CD4-positive, alpha-beta T cell (primary cell): ENCODE results near the gene NKTR. TPM values are rescaled to one million over a fixed set of nuclear protein-coding genes. Genes with fewer than 3 reads are reported as not detected.

ENCODE experiments used
- ATAC-seq: fragments of 200-7000 bp; cut with Tn5 transposase; one replicate; pipeline ENCODE4 v1.10.0; 2022; ENCODE audit warnings: mild to moderate bottlenecking; ENCODE audit not compliant: poor library complexity
- CTCF ChIA-PET: fragments of 350-600 bp; sonication (Branson Sonifier 250); formaldehyde crosslinking; loops from one replicate; lab custom pipeline; 2021; ENCODE audit warnings: antibody characterized with exemption, inconsistent platforms; lab: Charles Lee
- POLR2A ChIA-PET: fragments of 350-600 bp; sonication (Branson Sonifier 250); formaldehyde crosslinking; loops from one replicate; lab custom pipeline; 2021; ENCODE audit warnings: antibody characterized with exemption, inconsistent platforms; lab: Charles Lee
- DNase-seq, 14 experiments: peaks; one replicate each; pipeline ENCODE4 v3.0.0-alpha.2; 2013 to 2020; ENCODE audit warnings: mixed read lengths in 2 of 14
- H3K27ac ChIP-seq, 2 donors: one replicate each; pipeline versions ENCODE4 v1.5.1 to v1.7.0; 2013; ENCODE audit warnings: low read length in 2 of 2, low read depth in 1 of 2, mild to moderate bottlenecking in 1 of 2
- H3K27me3 ChIP-seq, 2 experiments: 1 replicate in 1 of 2; 2 replicates in 1 of 2; pipeline versions ENCODE4 v1.6.1 to v1.7.0; 2013; ENCODE audit warnings: low read length in 2 of 2, control low read depth in 1 of 2, mild to moderate bottlenecking in 1 of 2, moderate library complexity in 1 of 2; ENCODE audit not compliant: insufficient read depth in 2 of 2, control insufficient read depth in 1 of 2
- H3K36me3 ChIP-seq: one replicate; pipeline ENCODE4 v1.6.1; 2013; ENCODE audit warnings: low read length, control low read depth; ENCODE audit not compliant: insufficient read depth
- H3K4me1 ChIP-seq: one replicate; pipeline ENCODE4 v1.6.1; 2013; ENCODE audit warnings: low read length, control low read depth; ENCODE audit not compliant: insufficient read depth
- H3K4me3 ChIP-seq: one replicate; pipeline ENCODE4 v1.5.1; 2013; ENCODE audit warnings: mild to moderate bottlenecking, low read length, moderate library complexity
- H3K9me3 ChIP-seq, 2 experiments: 1 replicate in 1 of 2; 2 replicates in 1 of 2; pipeline versions ENCODE4 v1.6.1 to v1.7.0; 2013; ENCODE audit warnings: low read length in 2 of 2, mild to moderate bottlenecking in 2 of 2, control low read depth in 1 of 2, moderate library complexity in 1 of 2; ENCODE audit not compliant: control insufficient read depth in 1 of 2, insufficient read depth in 1 of 2
- H3K27ac Mint-ChIP-seq: one replicate; pipeline ENCODE4 v1.8.0; 2020; ENCODE audit warnings: mixed read lengths
- H3K27me3 Mint-ChIP-seq: one replicate; pipeline ENCODE4 v1.8.0; 2021; ENCODE audit warnings: mixed read lengths
- H3K36me3 Mint-ChIP-seq: one replicate; pipeline ENCODE4 v1.8.0; 2021; ENCODE audit warnings: low read depth, mixed read lengths
- H3K4me1 Mint-ChIP-seq: one replicate; pipeline ENCODE4 v1.8.0; 2021; ENCODE audit warnings: low read depth, mixed read lengths
- H3K4me3 Mint-ChIP-seq: one replicate; pipeline ENCODE4 v1.8.0; 2020; ENCODE audit warnings: mild to moderate bottlenecking, mixed read lengths
- H3K9me3 Mint-ChIP-seq: one replicate; pipeline ENCODE4 v1.8.0; 2020; ENCODE audit warnings: mixed read lengths
- CTCF ChIP-seq: fragments of 200-600 bp; IDR thresholded peaks from one replicate; pipeline ENCODE4 v1.8.0; 2022; ENCODE audit warnings: antibody characterized with exemption, mild to moderate bottlenecking
- intact Hi-C, 2 experiments: fragments of 100-400 bp; cut with DNase I in 1 of 2; cut with micrococcal nuclease in 1 of 2; formaldehyde crosslinking; loops; one replicate each; pipeline versions ENCODE4 v1.15.1 to v1.9.0; 2023 to 2025; cut with DNase I, micrococcal nuclease
- total RNA-seq, 174 experiments: library from RNA in 2 of 174; stranded (reverse) in 2 of 174; gene quantifications; one replicate each; pipeline ENCODE4 v1.2.3 and lab custom pipeline; 2021 to 2026

Gene NKTR
- total RNA-seq, 2 experiments from 2014 or later: 236 to 249 TPM

DNA sequence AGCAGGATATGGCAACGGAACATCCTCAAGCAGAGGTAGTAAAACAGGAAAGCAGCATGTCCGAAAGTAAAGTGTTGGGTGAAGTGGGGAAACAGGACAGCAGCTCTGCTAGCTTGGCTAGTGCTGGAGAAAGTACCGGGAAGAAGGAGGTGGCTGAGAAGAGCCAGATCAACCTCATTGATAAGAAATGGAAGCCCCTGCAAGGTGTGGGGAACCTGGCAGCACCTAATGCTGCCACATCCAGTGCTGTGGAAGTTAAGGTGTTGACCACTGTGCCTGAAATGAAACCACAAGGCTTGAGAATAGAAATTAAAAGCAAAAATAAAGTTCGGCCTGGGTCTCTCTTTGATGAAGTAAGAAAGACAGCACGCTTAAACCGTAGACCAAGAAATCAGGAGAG is 38.7 kb downstream of the NKTR start:
- ChIA-PET CTCF (no interaction called here), POLR2A (interaction anchor here (0.6 to 1.0 kb wide), 2 partner anchors 9 to 16 kb away, joined by 3 to 4 read pairs; no protein-coding TSS in a partner anchor)
- H3K27me3 Mint-ChIP-seq: no peaks in the 10 kb centered on the region
- H3K9me3 Mint-ChIP-seq: no peaks in the 10 kb centered on the region
- peak overlapping the region; percentile 44 for H3K4me3 ChIP-seq
- peaks cover 35% of the 10 kb centered on the region for H3K36me3 Mint-ChIP-seq
- no peak overlapping the region for H3K27ac Mint-ChIP-seq
- peaks cover 14% of the 10 kb centered on the region for H3K4me1 Mint-ChIP-seq
- no peaks in the 10 kb centered on the region for H3K27me3 ChIP-seq
- H3K27ac ChIP-seq: peak overlapping the region; percentile 44 to 79
- H3K4me1 ChIP-seq: peaks cover 30% of the 10 kb centered on the region
- DNase-seq: peak in 1 of 14 experiments; percentile 49
- peak overlapping the region; percentile 18 for H3K4me3 Mint-ChIP-seq
- TF ChIP-seq CTCF: no peak
- intact Hi-C loops: loop anchor here in 1 of 2 experiments (5.0 to 10.0 kb wide), 2 partner anchors 37 to 54 kb away; partner anchors contain the start of genes NKTR and SEC22C
- no peak for ATAC-seq
- H3K9me3 ChIP-seq: no peaks in the 10 kb centered on the region
- H3K36me3 ChIP-seq: peaks cover 74% of the 10 kb centered on the region

GRCh38 chr3:42640129-42640528 is 39.6 kb downstream of the NKTR start:
- Histone ChIP-seq H3K4me1 (peaks cover 30% of the 10 kb centered on the region), H3K4me3 (no peak overlapping the region), H3K27me3 (no peaks in the 10 kb centered on the region), H3K36me3 (peaks cover 74% of the 10 kb centered on the region), H3K27ac (peak overlapping the region in 1 of 2 donors; percentile 79), H3K9me3 (no peaks in the 10 kb centered on the region)
- H3K4me1 Mint-ChIP-seq: peaks cover 11% of the 10 kb centered on the region
- H3K27me3 Mint-ChIP-seq: no peaks in the 10 kb centered on the region
- ATAC-seq (no peak), DNase-seq (no peak)
- intact Hi-C loops: no loop called here
- H3K4me3 Mint-ChIP-seq: no peak overlapping the region
- TF ChIP-seq CTCF: no peak
- H3K27ac Mint-ChIP-seq: no peak overlapping the region
- CTCF ChIA-PET: no interaction called here
- H3K9me3 Mint-ChIP-seq: no peaks in the 10 kb centered on the region
- peaks cover 35% of the 10 kb centered on the region for H3K36me3 Mint-ChIP-seq
- POLR2A ChIA-PET: interaction anchor here (1.2 kb wide), 1 partner anchor 58 kb away, joined by 3 read pairs; the partner anchor contains the start of gene SEC22C

DNA sequence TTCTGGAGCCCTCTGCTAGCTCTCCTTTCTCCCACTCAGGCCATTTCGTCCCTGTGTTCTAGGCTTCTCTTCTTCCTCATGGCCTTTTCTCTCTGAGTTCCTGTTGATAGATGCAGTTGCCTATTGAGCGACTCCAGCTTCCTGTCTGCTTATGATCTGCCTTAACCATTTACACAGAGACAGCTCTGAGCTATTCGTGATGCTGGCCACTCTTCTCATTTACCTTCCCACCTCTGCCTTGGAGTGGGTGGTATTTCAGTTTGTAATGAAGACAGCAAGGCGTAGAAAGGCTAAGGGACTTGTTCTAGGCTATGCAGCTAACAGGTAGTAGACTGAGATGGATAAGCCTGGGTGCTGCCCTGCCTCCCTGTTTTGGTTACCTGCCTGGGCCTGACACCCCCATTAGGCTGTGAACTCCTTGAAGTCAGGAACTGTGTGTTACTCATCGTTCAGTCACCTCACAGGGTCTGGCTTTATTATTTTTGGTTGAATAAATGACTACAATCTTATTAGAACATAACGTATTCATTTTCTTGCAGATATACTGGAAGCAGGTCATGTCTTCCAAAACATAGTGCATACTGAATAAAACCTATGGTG is 40.4 kb downstream of the NKTR start:
- peaks cover 30% of the 10 kb centered on the region for H3K4me1 ChIP-seq
- H3K36me3 ChIP-seq: peaks cover 73% of the 10 kb centered on the region
- Mint-ChIP-seq H3K27me3 (no peaks in the 10 kb centered on the region), H3K27ac (no peak overlapping the region), H3K9me3 (no peaks in the 10 kb centered on the region), H3K4me1 (peaks cover 9% of the 10 kb centered on the region), H3K4me3 (peak overlapping the region; percentile 5), H3K36me3 (peaks cover 36% of the 10 kb centered on the region)
- intact Hi-C loops: no loop called here
- no peak overlapping the region for H3K4me3 ChIP-seq
- H3K9me3 ChIP-seq: no peaks in the 10 kb centered on the region
- TF ChIP-seq CTCF: no peak
- CTCF ChIA-PET: no interaction called here
- ATAC-seq (no peak), DNase-seq (peak in 1 of 14 experiments; percentile 23)
- peak overlapping the region in 1 of 2 donors; percentile 37 for H3K27ac ChIP-seq
- no peaks in the 10 kb centered on the region for H3K27me3 ChIP-seq
- POLR2A ChIA-PET: interaction anchor here (1.2 kb wide), 1 partner anchor 59 kb away, joined by 3 read pairs; the partner anchor contains the start of gene SEC22C
